Measurements from ENCODE around the gene PPP1R14D. TPM values are rescaled to one million over a fixed set of nuclear protein-coding genes. Genes with fewer than 3 reads are reported as not detected.

The PPP1R14D gene
- total RNA-seq, result 1.3 TPM
- long read RNA-seq, partial matches to known transcripts, result 0 of 3 reads
- long read RNA-seq, other reads (novel, unspliced or antisense), result 3 of 3 reads

GRCh38 chr15:40828447-40829036 is at the start of gene PPP1R14D:
Gene PPP1R14D (minus strand): TSS chr15:40828708. CDS start chr15:40828641, 67 bp downstream.
- H3K4me3 ChIP-seq, result no peak within 1 kb of the TSS
- H3K4me1 ChIP-seq, result no peaks in the 10 kb centered on the region
- H3K9me3 ChIP-seq, result no peaks in the 10 kb centered on the region
- H3K27me3 ChIP-seq, result no peaks in the 10 kb centered on the region
- H3K36me3 ChIP-seq, result no peaks in the 10 kb centered on the region
- DNase-seq, result no peak
- intact Hi-C loops (cut with DNase I), result no loop called here
- no peak for TF ChIP-seq CTCF (IDR thresholded peaks at IDR 0.05)
- no peak for ATAC-seq
- no peak within 1 kb of the TSS for H3K27ac ChIP-seq

GRCh38 chr15:40877694-40878093 is 49.2 kb upstream of the PPP1R14D start:
- no peak for DNase-seq
- TF ChIP-seq CTCF (IDR thresholded peaks at IDR 0.05), result no peak
- H3K9me3 ChIP-seq, result no peaks in the 10 kb centered on the region
- H3K27ac ChIP-seq, result no peak overlapping the region
- H3K27me3 ChIP-seq, result peaks cover 5% of the 10 kb centered on the region
- no peaks in the 10 kb centered on the region for H3K36me3 ChIP-seq
- H3K4me3 ChIP-seq, result no peak overlapping the region
- ATAC-seq, result no peak
- intact Hi-C loops (cut with DNase I), result no loop called here
- H3K4me1 ChIP-seq, result peaks cover 10% of the 10 kb centered on the region

GRCh38 chr15:40875991-40876730 is 47.7 kb upstream of the PPP1R14D start:
- H3K9me3 ChIP-seq, result no peaks in the 10 kb centered on the region
- intact Hi-C loops (cut with DNase I), result no loop called here
- DNase-seq (no peak), ATAC-seq (no peak)
- H3K27ac ChIP-seq, result no peak overlapping the region
- no peak for TF ChIP-seq CTCF (IDR thresholded peaks at IDR 0.05)
- H3K27me3 ChIP-seq, result peaks cover 6% of the 10 kb centered on the region
- H3K4me1 ChIP-seq, result peaks cover 10% of the 10 kb centered on the region
- no peak overlapping the region for H3K4me3 ChIP-seq
- no peaks in the 10 kb centered on the region for H3K36me3 ChIP-seq

GRCh38 chr15:40873694-40874561 is 45.4 kb upstream of the PPP1R14D start, which contains the start of gene RHOV:
Gene RHOV (minus strand): TSS chr15:40874234. CDS start chr15:40874139, 95 bp downstream.
- peak; percentile 35 for TF ChIP-seq CTCF (IDR thresholded peaks at IDR 0.05)
- no peaks in the 10 kb centered on the region for H3K36me3 ChIP-seq
- DNase-seq (peak; percentile 83), ATAC-seq (peak; percentile 85)
- H3K27me3 ChIP-seq, result peaks cover 6% of the 10 kb centered on the region
- H3K9me3 ChIP-seq, result no peaks in the 10 kb centered on the region
- H3K4me1 ChIP-seq, result peaks cover 10% of the 10 kb centered on the region
- H3K27ac ChIP-seq, result no peak within 1 kb of the TSS
- H3K4me3 ChIP-seq, result peak within 1 kb of the TSS; percentile 52
- intact Hi-C loops (cut with DNase I), result no loop called here

GRCh38 chr15:40872791-40873693 is 44.5 kb upstream of the PPP1R14D start:
- Histone ChIP-seq H3K27me3 (peaks cover 6% of the 10 kb centered on the region), H3K36me3 (no peaks in the 10 kb centered on the region), H3K27ac (no peak overlapping the region), H3K4me3 (peak overlapping the region; percentile 52), H3K4me1 (peaks cover 10% of the 10 kb centered on the region), H3K9me3 (no peaks in the 10 kb centered on the region)
- no peak for ATAC-seq
- intact Hi-C loops (cut with DNase I), result no loop called here
- no peak for TF ChIP-seq CTCF (IDR thresholded peaks at IDR 0.05)
- no peak for DNase-seq
